Measurements from ENCODE around the gene DNMBP.
"Not testable (repeated sequence)": the region's sequence is repeated elsewhere in the genome, so short reads cannot be mapped to it uniquely, and the experiment has no call there.

The DNMBP gene

DNA sequence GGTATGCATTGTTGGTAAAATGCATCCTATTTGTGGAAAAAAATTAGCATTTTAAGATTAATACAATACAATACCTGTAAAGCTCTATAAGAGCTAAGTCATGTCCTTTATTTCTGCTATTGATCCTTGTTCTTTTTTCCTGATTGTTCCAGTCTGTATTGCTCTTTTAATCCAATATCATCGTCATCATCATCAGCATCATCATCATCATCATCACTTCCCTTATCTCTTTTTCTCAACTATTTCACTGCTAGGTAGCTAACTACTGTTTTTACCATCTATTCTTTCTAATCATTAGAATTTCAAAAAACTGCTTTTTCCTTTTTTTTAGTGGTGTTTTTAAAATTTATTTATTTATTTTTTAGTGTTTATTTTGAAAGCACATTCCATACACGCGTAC lies 156.1 kb downstream of the DNMBP start:
- DNase-seq = no peak

DNA sequence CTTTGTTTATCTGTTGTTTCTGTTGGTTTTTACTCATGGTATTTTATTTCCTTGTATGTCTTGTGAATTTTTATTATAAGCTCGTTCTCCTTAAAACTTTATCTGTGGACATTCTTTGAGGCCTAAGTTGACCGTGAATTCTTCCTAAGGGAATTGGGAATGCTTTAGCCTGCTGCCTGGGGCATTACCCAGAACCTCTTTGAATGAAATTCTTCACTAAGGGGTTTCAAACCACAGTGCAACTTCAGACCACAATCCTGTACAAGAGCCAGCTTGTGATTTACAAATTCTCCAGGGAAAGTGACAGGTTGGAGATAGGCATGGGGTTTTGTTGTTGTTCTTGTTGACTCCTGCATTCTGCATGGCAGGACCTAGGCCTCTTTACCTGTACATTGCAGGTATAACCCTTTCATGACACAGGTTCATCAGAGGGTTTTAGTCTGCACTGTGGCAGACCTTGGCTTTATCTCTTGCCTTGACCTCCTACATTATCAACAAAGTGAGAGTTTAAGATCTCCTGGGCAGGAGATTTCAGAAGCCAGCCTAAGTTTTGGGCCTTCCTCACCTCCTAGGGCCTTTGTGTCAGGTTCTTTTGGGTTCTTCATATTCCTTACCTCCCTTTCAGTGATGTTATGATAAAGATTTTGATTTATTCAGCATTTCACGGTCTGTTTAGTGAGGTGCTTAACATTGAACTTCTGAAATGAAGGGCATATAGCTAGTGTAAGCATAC lies 157.1 kb downstream of the DNMBP start:
- no peak for DNase-seq

DNA sequence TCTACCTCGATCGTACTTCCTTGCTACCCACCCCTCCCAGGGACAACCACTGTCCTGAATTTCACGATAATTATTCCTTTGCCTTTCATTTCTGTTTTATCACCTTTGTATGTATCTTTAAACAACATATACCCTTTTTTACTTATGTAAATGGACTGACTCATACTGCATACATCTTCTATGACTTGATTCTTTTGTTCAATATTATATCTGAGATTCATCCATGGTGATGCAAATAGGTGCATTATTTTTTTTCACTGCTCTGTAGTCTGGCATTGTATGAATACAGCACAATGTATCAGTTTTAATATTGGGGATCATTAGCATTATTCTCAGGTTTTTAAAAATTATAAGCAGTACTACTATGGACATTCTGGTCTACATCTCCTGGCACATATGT lies 157.9 kb downstream of the DNMBP start:
- no peak for DNase-seq

DNA sequence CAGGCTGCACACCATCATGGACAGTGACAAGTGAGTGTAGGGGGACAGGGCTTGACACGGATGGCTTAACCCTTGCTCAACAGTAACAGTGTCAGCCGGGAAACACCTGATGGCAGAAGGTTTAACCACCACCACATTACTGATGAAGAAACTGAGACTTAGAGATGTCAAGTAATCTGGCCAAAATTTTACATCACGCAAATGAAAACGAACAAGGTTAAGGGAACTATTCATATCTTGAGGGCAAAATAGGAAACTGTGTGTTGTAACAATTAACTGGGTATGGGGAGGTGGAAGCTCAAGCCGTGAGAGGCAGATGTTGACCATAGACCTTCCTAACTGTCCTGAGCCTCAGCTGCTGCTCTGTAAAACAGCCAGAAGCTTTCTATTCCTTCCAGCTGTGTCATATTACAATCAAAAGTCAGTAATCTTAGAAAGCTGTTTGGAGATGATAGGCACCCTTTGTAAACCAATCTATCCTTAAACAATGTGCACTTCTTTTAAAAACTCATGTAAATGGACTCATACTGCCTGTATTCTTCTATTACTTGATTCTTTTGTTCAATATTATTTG lies 158.9 kb downstream of the DNMBP start:
- no peak for DNase-seq

DNA sequence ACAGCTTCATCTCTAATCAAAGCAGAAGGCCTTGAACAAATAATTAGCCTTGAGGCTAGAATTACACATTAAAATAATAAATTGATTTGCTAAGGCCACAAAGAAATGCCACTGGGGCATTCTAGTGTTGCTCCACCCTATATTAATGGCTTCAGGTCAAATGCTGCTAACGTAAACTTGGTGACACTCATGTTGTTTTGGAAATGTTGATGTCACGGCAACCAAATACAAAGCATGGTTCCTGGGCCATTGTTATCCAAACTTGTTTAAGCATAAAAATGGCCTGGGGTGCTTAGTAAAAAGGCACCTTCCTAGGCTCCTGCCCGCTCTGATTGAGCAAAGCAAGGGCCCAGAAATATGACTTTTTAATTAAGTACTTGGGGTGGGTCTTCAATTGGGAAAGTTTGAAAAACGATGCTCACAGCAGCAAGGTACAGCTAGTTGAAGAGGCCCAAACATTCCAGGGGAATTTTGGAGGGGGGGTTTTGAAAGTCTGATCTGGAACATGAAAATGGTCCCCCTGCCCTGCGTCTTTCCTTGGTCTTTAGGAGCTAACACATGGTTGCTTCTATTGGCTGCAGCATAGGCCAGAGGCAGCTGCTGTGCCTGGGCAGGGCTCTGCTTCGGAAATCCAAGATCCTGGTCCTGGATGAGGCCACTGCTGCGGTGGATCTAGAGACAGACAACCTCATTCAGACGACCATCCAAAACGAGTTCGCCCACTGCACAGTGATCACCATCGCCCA lies 159.6 kb downstream of the DNMBP start:
- DNase-seq = no peak

DNA sequence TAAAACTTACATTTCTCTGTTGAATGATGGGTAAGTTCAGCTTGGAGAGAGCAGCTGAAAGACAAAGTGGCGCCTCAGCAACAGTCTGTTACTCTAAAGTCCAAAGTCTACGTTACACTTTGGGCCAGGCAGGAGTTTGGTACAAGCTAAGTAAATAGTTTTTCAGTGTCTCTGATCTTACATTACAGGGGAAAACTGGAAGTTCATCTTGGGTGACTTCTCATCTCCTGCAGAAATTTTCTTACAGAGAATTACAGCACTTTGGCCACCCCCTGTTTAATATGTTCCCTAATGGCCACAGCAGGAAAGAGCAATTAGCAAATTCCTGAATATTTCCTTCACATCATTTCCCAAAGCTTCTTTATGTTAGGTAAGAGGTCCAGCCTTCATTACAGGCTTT lies 160.2 kb downstream of the DNMBP start:
- DNase-seq = no peak

DNA sequence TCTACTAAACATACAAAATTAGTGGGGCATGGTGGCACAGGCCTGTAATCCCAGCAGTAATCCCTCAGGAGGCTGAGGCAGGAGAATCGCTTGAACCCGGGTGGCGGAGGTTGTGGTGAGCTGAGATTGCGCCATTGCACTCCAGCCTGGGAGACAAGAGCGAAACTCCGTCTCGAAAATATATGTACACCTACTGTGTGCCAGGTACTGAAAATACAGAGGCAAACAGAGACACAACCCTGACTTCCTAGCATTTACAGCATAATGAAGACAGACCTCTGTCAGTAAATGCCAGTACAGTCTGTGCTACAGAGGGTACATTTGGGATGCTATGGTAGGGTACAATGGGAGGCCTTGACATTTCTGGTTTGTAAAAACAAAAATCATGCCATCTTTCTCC lies 160.7 kb downstream of the DNMBP start:
- DNase-seq = no peak

DNA sequence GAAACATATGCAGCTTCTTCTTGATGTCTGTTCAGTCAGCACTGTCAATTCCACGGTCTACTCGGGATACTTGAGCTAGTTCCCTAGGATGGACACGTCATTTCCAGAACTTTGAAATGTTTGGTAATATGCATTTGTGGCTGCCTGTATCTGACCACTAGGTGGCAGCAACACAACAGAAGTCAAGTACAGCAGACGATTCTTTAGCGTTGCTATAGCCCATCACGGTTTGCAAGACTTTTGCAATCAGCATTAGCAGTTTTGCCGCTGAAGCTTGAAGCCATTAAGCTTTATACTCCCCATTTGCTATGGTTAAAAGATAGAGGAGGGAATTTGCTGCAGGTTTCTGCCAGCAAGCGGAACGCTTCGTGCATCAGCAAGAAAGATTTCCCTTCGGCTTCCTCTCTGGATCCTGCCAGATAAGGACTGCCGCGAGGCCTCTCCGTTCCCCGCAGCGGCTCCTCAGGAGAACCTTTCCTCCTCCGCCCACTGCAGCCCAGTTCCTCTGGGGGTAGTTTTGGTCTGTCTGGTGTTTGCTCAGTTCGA lies 163.8 kb downstream of the DNMBP start:
- DNase-seq = peak; percentile 72 to 73

DNA sequence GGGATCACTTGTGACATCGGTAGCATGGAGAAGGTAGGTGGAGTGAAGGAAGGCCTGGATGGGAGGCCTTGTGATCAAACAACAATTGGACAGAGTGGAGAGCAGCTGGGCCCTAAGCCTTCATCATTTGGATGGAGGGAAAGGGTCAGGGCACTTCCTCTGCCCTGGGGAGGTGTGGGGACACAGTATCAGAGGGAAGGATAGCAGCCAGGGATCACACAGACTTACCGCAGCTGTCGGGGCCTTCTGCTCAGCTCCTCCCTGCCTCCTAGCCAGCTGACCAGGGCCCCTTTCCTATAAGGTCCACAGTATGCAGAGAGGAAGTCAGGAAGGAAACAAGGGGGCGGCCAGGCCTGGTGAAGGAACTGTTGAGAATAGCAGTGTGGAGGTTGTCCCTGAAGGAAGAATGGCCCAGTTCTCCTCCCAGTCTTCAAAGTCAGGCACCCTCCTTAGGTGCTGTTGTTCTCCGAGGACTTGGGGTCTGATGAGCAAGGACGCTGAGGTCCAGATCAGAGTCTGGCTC lies 165.3 kb downstream of the DNMBP start:
- DNase-seq = no peak

DNA sequence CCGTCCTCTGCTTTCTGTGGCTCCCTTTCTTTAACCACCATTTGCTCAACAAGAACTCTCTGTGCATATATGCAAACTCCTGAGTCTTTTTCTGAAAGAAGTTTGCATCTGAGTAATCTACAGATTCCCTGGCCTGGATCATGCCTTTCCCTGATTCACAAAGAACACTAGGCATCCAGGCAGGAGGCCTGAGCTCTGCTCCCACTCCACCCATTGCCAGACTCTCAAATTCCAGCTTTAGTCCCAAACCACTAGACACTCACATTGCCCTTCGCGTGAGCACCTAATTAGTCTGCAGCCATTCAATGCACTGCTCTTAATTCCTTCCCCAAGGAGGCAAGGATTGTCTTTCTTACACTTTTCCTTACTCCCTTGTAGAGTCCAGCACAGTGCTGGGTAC lies 166.4 kb downstream of the DNMBP start:
- no peak for DNase-seq

DNA sequence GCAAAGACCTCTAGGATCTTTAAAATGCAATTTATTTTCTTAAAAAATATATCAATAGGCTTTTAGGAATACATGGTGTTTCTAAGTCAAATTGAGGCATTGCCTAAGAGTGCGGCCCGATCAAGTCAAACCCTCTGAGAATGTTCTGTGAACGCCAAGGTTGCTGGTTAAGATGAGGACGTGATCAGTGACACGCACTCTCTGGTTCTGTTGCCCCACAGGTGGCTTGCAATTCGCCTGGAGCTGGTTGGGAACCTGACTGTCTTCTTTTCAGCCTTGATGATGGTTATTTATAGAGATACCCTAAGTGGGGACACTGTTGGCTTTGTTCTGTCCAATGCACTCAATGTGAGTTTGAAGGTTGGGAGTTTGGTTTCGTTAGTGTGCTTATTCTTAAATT lies 168.0 kb downstream of the DNMBP start:
- DNase-seq = no peak

DNA sequence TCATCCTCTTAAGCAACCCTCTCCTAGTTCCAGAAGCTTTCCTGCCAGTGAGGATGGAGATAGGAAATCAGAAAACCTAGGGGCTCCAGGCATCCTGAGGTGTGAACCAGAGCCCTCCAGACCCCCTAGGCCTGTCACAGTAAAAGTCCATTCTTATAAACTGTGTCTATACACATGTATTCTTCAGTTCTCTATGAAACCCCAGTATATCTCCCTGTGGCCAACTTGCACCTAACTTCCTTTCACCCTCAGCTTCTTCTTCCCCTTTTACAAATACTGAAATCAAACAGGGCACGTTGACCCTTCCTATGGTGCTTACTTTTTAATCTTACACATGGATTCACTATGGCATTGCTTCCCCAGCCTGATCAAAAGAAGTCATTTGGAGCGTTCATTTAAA lies 168.9 kb downstream of the DNMBP start:
- not testable (repeated sequence) for DNase-seq

DNA sequence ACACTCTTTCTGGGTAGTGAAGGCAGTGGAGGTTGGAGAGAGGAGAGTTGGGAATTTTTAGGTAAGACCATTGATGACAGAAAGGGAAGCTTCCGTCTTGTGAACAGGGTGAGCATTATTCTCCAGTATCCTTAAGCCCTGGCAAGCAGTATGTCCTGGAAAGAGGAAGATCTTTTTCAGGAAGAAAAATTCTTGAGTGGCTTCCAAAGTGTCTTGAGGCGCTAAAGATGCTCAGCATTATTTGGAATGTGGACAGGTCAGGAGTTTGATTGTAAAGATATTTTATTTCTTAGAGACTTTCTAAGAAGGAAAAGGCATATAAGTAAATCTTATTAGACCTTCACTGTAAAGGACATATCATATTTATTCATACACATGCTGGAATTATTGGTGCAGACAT lies 173.0 kb downstream of the DNMBP start:
- no peak for DNase-seq

DNA sequence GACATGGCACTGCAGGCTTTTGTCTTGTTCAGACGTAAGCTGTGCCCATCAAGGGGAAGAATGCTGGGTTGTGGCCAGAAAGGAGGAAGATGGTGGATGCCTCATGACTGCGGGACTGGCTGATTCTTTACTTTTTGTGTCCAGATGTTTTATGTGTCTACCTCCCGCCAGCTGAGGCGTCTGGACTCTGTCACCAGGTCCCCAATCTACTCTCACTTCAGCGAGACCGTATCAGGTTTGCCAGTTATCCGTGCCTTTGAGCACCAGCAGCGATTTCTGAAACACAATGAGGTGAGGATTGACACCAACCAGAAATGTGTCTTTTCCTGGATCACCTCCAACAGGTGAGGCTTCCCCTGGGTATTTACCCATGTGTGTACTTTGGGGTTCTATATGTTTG lies 173.8 kb downstream of the DNMBP start:
- no peak for DNase-seq

DNA sequence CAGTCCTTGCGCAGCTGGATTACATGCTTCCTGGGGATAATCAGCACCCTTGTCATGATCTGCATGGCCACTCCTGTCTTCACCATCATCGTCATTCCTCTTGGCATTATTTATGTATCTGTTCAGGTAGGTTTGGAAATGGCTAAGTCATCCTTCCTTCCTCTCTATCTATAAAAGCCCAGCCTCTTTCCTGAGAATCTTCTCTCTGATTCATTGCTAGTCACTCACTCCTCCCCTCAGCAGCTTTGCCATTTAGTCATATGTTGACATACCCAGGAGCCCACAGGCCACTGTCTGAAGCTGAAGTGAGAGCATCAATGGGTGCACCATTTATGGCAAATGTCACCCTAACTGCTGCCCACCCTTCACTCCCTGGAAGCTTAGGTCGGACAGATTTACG lies 175.3 kb downstream of the DNMBP start:
- peak in 1 of 2 experiments; percentile 24 for DNase-seq

DNA sequence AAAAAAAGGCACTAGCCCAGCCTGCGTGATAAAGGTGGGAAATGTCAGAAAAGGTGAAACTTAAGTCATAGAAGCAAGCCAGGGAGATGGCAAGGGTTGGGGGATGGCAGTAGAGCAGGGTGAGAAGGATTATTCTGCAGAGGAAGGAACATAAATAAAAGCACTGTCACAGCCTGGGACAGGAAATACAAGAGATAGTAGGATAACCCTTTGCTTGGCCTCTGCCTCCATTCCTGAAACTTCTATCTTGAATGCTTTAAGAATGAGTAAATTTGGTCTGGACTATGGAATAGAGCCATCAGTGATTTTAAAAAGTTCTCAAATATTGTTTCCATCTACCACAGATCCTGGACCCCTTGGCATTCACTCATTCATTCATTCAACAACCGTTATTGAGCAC lies 177.3 kb downstream of the DNMBP start:
- no peak for DNase-seq

DNA sequence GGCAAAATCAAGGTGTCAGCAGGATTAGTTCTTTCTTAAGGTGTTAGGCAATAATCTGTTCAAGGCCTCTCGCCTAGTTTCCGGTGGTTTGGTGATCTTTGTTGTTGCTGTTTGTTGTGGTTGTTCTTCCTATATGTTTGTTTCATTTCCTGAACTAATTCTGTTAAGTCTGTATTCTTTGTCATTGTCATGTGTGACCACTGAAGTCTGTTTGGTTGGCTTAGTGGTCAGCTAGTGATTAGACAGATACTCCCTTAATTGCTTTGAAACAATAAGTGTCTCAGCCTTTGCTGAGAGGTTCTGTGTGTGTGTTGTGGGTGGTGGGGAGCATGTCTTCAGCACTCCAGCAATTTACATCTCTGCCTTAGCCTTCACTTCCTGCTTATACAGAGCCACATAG lies 181.3 kb downstream of the DNMBP start:
- DNase-seq = no peak

DNA sequence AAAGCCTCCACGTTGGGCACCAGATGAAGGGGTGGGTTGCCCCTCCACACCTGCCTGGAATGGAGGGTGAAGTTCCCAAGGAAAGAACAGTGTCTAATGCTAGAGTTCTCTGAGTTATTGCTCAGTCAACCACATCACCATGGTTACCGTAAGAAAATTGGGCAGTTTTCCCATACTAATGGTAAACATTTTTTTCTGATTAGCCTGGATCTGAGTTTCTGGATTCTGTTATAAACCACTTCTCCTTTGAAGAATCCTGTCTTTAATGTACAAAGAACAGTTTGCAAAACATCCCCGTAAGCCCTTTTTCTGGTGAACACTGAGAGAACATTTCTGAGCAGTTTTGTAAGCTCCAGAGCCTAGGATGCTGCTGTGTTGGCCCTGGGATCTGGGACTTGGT lies 181.8 kb downstream of the DNMBP start:
- DNase-seq = no peak

Data from activated T-cell treated with anti-CD3 and anti-CD28 coated beads, Interleukin-2, amount 50 U/mL, for 48 hours (primary cell).